Kidney glomerular epithelial cell (primary cell): ENCODE data around the gene PDS5B.
"Not testable (repeated sequence)": the region's sequence is repeated elsewhere in the genome, so short reads cannot be mapped to it uniquely, and the experiment has no call there.

Source experiments
- DNase-seq: peaks from one replicate; lab custom pipeline; 2025; lab: John Stamatoyannopoulos, UW

PDS5B gene

GRCh38 chr13:32726374-32727037, 140.3 kb downstream of the PDS5B start:
- DNase-seq = no peak

- DNase-seq = no peak
Observed at GRCh38 chr13:32728327-32728726, 142.1 kb downstream of the PDS5B start.

- not testable (repeated sequence) for DNase-seq
Observed at GRCh38 chr13:32729097-32729496, 142.8 kb downstream of the PDS5B start.

GRCh38 chr13:32731074-32731473, 144.8 kb downstream of the PDS5B start:
- DNase-seq = no peak

- DNase-seq = peak; percentile 6
Observed at GRCh38 chr13:32731576-32731975, 145.3 kb downstream of the PDS5B start.

GRCh38 chr13:32733690-32734089, 147.4 kb downstream of the PDS5B start:
- DNase-seq = no peak

GRCh38 chr13:32734511-32734910, 148.3 kb downstream of the PDS5B start:
- peak; percentile 19 for DNase-seq

GRCh38 chr13:32735859-32736258, 149.6 kb downstream of the PDS5B start:
- DNase-seq = no peak

- DNase-seq = no peak
Observed at GRCh38 chr13:32736648-32737047, 150.4 kb downstream of the PDS5B start.

GRCh38 chr13:32737111-32737571, 150.9 kb downstream of the PDS5B start:
- DNase-seq = peak; percentile 66

GRCh38 chr13:32737679-32738078, 151.4 kb downstream of the PDS5B start:
- DNase-seq = peak; percentile 66

- DNase-seq = no peak
Observed at GRCh38 chr13:32745509-32745908, 159.3 kb downstream of the PDS5B start.

- no peak for DNase-seq
Observed at GRCh38 chr13:32746474-32746873, 160.2 kb downstream of the PDS5B start.

- DNase-seq = no peak
Observed at GRCh38 chr13:32748305-32748704, 162.1 kb downstream of the PDS5B start.

GRCh38 chr13:32751340-32751739, 165.1 kb downstream of the PDS5B start:
- DNase-seq = no peak

- DNase-seq = no peak
Observed at GRCh38 chr13:32752311-32752710, 166.1 kb downstream of the PDS5B start.

GRCh38 chr13:32752997-32753606, 166.8 kb downstream of the PDS5B start:
- DNase-seq = no peak

- DNase-seq = no peak
Observed at GRCh38 chr13:32754179-32754578, 167.9 kb downstream of the PDS5B start.

GRCh38 chr13:32759152-32759551, 172.9 kb downstream of the PDS5B start:
- DNase-seq = no peak

- DNase-seq = no peak
Observed at GRCh38 chr13:32761472-32761871, 175.2 kb downstream of the PDS5B start.

GRCh38 chr13:32779119-32779518, 192.9 kb downstream of the PDS5B start:
- DNase-seq = no peak

GRCh38 chr13:32781906-32782305, 195.7 kb downstream of the PDS5B start:
- DNase-seq = no peak

GRCh38 chr13:32783067-32783466, 196.8 kb downstream of the PDS5B start:
- DNase-seq = no peak

- DNase-seq = no peak
Observed at GRCh38 chr13:32790731-32791130, 204.5 kb downstream of the PDS5B start.
